EH (cell line): Measurements from ENCODE around the gene PRLHR.

Source experiments
- DNase-seq: peaks from one replicate; pipeline ENCODE4 v3.0.0-alpha.2; 2015; ENCODE audit warnings: low read depth

Gene PRLHR

GRCh38 chr10:118563373-118563890 is 32.0 kb downstream of the PRLHR start:
- DNase-seq = no peak

- DNase-seq = no peak
Observed at GRCh38 chr10:118562851-118563250, 32.6 kb downstream of the PRLHR start.

- DNase-seq = no peak
Observed at GRCh38 chr10:118557946-118558345, 37.5 kb downstream of the PRLHR start.

DNA sequence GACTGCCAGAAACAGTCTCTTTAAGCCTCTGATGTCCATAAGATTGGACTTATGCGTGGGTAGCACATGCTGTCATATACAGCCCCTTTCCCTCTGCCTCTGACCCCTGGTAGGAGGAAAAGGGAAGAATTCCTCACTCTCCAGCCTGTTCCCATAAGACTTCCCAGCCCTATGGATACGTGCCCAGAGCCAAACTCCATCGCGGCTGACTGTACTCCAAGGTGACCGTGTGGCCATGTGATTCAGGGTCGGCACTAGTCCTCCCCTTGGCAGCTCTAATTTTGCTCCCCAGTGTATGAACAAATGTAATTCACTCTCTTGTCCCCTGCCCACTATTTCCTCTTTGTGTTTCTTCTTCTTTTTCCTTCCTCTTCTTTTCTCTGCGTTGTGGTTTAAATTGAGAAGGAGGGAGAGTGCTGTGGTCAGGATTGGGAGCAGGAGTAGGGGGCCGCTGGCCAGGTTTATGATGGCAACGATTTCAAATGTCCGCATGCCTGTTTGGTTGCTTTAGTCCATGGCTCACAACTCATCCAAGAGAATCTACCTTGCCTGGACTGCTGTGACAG is 43.8 kb downstream of the PRLHR start:
- no peak for DNase-seq

DNA sequence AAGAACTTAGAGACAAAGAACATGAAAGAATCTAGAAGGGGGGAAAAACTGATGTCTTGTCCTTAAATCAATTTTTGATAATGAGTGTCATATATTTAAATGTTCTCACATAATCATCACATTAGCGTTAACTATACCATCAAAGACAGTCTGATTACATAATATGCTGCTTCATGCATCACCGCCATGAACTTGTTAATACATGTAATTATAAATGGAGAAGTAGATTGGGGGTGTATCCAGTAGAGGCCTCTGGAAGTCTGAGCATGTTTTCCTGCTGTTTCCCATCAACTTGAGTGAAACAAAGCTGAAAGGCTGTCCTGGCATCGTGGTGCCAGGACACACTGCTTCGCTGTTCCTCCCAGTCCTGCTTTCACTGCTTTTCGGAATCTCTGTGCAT is 48.2 kb downstream of the PRLHR start:
- no peak for DNase-seq

- DNase-seq = no peak
Observed at GRCh38 chr10:118546479-118546878, 49.0 kb downstream of the PRLHR start.

DNA sequence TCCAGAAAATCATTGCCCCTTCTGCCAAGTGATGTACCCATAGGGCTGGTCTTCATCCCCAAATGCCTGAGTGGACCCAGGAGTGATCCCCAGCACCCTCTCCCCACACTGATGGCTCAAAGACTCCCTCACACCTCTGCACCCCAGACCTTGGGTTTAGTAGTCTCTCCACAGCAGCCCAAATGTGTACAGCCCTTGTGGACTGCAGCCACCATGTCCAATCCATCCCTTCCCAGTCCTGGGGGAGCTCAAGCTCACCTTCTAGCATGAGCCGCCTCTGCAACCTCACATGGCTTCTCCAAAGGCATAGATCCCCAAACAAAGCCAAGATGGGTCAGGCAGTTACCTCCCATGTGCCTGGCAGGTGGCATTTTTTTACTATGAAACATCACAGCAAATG is 50.1 kb downstream of the PRLHR start:
- no peak for DNase-seq

DNA sequence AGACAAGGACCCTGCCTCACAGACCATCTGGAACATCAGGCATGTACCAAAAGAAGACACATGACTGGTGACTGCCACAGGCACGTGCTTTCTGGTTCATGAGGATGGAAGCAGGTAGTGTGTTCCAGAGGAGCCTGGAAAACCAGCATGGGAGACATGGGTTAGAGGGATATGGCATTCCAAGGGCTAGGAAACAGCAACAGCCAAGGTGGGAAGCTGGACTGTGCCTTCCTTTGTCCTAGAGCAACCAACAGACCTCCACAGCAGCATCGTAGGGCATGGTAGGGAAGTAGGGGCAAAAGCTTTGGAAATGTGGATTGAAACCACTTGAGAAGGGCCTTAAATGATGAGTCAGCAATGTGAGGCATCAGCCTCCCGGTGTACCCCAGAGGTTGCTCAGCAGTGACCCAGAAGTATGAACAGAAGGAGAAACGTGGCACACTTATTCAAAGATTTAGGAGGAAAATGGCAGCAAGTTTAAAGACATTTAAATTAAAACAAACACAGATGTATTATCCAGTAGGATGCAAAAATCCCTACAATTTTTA is 51.0 kb downstream of the PRLHR start:
- DNase-seq = no peak

GRCh38 chr10:118543714-118544400 is 51.6 kb downstream of the PRLHR start:
- peak; percentile 27 for DNase-seq

- no peak for DNase-seq
Observed at GRCh38 chr10:118542745-118543144, 52.7 kb downstream of the PRLHR start.

DNA sequence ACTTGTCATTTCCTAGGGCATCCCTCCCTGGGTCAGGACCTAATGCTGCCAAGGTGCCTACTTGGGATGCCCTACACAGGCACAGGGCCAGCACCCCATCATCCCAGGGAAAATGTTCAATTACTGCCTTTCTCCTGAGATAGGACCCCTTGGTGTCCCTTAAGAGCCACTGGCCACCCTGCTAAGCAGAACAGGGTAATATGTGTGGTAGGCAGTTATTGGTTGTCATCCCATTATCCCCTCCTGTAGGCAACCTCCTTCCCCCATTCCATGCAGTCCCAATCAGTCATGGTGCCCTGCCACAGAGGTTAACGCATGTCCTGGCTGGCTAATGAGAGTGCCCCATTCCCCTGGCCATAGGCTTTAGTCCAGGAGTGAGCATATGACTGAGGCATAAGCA is 53.2 kb downstream of the PRLHR start:
- DNase-seq = no peak

GRCh38 chr10:118541718-118542117 is 53.7 kb downstream of the PRLHR start:
- DNase-seq = no peak
